PFSK-1 (cell line): ENCODE measurements around the gene BCAS3.

Experiments used
- FOXP2 ChIP-seq: optimal IDR thresholded peaks from 2 replicates; pipeline ENCODE3; 2011; ENCODE audit warnings: borderline replicate concordance, control low read depth, inconsistent platforms; ENCODE audit not compliant: insufficient read depth; ENCODE audit errors: extremely low read length, extremely low read depth
- POLR2AphosphoS5 ChIP-seq: IDR thresholded peaks from 2 replicates; pipeline ENCODE4 v1.6.1; 2012; ENCODE audit warnings: low read depth, mild to moderate bottlenecking, control low read depth, low read length, moderate library complexity
- SIN3A ChIP-seq: IDR thresholded peaks from 2 replicates; pipeline ENCODE4 v1.6.1; 2012; ENCODE audit warnings: mild to moderate bottlenecking, low read length, moderate library complexity, borderline replicate concordance; ENCODE audit not compliant: insufficient read depth
- TAF1 ChIP-seq: IDR thresholded peaks from 2 replicates; pipeline ENCODE4 v1.6.1; 2012; ENCODE audit warnings: low read length, control low read depth, borderline replicate concordance; ENCODE audit not compliant: insufficient read depth
- TF ChIP-seq, protein P1 (sequence below), 2 experiments: IDR thresholded peaks; 2 replicates each; pipeline versions ENCODE4 v1.6.1 to v1.8.0; 2011 to 2012; ENCODE audit warnings: low read depth in 2 of 2, low read length in 2 of 2, control low read depth in 1 of 2, inconsistent platforms in 1 of 2, mild to moderate bottlenecking in 1 of 2, moderate library complexity in 1 of 2; ENCODE audit not compliant: insufficient read depth in 1 of 2

BCAS3 gene

GRCh38 chr17:60846175-60846574 lies 168.5 kb downstream of the BCAS3 start:
- TF ChIP-seq SIN3A (no peak), TAF1 (no peak), FOXP2 (no peak), POLR2AphosphoS5 (no peak)
- TF ChIP-seq, protein P1, sequence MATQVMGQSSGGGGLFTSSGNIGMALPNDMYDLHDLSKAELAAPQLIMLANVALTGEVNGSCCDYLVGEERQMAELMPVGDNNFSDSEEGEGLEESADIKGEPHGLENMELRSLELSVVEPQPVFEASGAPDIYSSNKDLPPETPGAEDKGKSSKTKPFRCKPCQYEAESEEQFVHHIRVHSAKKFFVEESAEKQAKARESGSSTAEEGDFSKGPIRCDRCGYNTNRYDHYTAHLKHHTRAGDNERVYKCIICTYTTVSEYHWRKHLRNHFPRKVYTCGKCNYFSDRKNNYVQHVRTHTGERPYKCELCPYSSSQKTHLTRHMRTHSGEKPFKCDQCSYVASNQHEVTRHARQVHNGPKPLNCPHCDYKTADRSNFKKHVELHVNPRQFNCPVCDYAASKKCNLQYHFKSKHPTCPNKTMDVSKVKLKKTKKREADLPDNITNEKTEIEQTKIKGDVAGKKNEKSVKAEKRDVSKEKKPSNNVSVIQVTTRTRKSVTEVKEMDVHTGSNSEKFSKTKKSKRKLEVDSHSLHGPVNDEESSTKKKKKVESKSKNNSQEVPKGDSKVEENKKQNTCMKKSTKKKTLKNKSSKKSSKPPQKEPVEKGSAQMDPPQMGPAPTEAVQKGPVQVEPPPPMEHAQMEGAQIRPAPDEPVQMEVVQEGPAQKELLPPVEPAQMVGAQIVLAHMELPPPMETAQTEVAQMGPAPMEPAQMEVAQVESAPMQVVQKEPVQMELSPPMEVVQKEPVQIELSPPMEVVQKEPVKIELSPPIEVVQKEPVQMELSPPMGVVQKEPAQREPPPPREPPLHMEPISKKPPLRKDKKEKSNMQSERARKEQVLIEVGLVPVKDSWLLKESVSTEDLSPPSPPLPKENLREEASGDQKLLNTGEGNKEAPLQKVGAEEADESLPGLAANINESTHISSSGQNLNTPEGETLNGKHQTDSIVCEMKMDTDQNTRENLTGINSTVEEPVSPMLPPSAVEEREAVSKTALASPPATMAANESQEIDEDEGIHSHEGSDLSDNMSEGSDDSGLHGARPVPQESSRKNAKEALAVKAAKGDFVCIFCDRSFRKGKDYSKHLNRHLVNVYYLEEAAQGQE (IDR thresholded peaks at IDR 0.05; ENCODE audit: insufficient read depth in 1 of 2, low read depth in 2 of 2, low read length in 2 of 2) = no peak

DNA sequence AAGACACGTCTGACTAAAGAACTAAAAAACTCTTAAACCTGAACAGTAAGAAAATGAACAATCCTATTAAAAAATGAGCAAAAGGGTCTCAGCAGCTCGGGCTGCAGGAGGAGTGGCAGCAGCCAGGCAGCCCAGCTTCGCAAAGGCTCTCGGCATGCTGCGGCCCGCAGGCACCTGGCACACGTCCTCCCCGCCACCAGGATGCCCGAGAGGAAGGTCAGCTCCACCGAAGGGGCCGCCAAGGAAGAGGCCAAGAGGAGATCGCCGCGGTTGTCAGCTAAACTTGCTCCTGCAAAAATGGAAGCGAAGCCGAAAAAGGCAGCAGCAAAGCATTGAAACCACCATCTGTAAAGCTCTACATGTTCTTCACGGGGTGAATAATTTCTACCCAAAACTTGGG lies 173.5 kb downstream of the BCAS3 start:
- no peak for TF ChIP-seq FOXP2
- TF ChIP-seq SIN3A = no peak

- no peak for TF ChIP-seq FOXP2
- TF ChIP-seq TAF1 = no peak
- TF ChIP-seq SIN3A = no peak
- no peak for TF ChIP-seq POLR2AphosphoS5
- TF ChIP-seq, protein P1 (IDR thresholded peaks at IDR 0.05; ENCODE audit: insufficient read depth in 1 of 2, low read depth in 2 of 2, low read length in 2 of 2) = no peak
These were observed 180.0 kb downstream of the BCAS3 start for GRCh38 chr17:60857556-60858080.

DNA sequence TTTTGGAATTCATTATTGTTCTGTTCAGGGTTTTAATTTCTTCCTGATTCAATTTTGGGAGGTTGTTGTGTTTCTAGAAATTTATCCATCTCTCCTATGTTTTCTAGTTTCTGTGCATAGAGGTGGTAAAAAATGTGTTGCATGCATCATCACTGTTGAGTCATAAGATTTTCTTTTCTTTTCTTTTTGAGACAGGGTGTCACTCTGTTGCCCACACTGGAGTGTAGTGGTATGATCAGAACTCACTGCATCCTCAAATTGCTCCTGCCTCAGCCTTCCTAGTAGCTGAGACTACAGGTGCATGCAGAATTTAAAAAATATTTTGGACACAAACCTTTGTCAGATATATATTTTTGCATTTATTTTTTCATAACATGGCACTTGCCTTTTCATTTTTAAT lies 184.8 kb downstream of the BCAS3 start:
- TF ChIP-seq FOXP2 = no peak
- TF ChIP-seq SIN3A = no peak
- no peak for TF ChIP-seq POLR2AphosphoS5
- TF ChIP-seq, protein P1 (IDR thresholded peaks at IDR 0.05; ENCODE audit: insufficient read depth in 1 of 2, low read depth in 2 of 2, low read length in 2 of 2) = no peak
- no peak for TF ChIP-seq TAF1

DNA sequence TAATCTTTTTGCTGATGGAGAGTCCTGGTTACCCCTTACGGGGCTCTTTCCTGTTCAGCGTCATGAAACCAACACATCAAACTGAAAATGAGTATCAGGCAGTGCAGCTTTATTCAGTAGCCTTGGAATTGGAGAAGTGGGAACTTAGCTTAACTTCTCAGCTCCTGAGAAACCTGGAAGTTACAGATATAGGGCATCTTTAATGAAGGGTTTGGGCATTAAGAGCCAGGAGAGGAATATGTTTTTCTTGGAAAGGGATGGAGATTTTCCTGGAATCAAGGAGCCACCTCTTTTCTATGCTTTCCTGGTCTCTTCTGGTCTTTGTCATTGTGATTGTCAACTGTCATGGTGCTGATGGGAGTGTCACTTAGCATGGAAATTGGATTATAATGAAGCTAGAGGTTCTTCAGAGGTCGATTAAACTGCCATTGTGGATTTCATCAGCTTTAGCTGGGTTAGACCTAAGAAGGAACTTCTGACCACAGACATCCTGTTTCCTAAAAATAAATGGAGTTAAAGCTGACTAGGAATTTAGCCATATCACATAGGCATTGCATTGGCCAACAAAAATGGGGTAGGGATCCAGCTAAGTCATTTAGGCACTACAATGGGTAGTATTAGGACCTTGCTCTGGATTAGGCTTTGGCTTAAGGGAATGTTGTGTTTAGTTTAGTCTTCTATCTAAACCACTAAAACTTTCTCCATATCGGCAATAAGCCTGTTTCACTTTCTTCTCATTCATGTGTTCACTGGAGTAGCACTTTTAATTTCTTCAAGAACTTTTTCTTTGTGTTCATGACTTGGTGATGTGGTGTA lies 186.4 kb downstream of the BCAS3 start:
- TF ChIP-seq FOXP2 (no peak), SIN3A (no peak), POLR2AphosphoS5 (no peak)
- TF ChIP-seq, protein P1 (IDR thresholded peaks at IDR 0.05; ENCODE audit: insufficient read depth in 1 of 2, low read depth in 2 of 2, low read length in 2 of 2) = no peak
